MG63 (cell line): ENCODE measurements around the gene IFT122. TPM values are rescaled to one million over a fixed set of nuclear protein-coding genes. Genes with fewer than 3 reads are reported as not detected.
"Not testable (repeated sequence)": the region's sequence is repeated elsewhere in the genome, so short reads cannot be mapped to it uniquely, and the experiment has no call there.

Experiments used
- DNase-seq: peaks from one replicate; pipeline ENCODE4 v3.0.0-alpha.2; 2020
- H3K27me3 ChIP-seq: fragments of 250-450 bp; sonication (Bioruptor Pico); 2 replicates; pipeline ENCODE4 v1.5.1; 2020; ENCODE audit warnings: mild to moderate bottlenecking, moderate library complexity
- H3K36me3 ChIP-seq: fragments of 250-450 bp; sonication (Bioruptor Pico); 2 replicates; pipeline ENCODE4 v1.5.1; 2020; ENCODE audit warnings: mild to moderate bottlenecking, moderate library complexity
- H3K4me3 ChIP-seq: fragments of 250-450 bp; sonication (Bioruptor Pico); 2 replicates; pipeline ENCODE4 v1.5.1; 2020; ENCODE audit warnings: mild to moderate bottlenecking, moderate library complexity
- H3K9me3 ChIP-seq: fragments of 250-450 bp; sonication (Bioruptor Pico); 2 replicates; pipeline ENCODE4 v1.5.1; 2020; ENCODE audit warnings: mild to moderate bottlenecking, moderate library complexity
- total RNA-seq: library from RNA; depleted of rRNA; stranded (reverse); fragments of >200 nt; shearing (Covaris generic); gene quantifications from 2 replicates; pipeline ENCODE4 v1.2.3, GENCODE V29; 2014; ENCODE audit warnings: low replicate concordance

Gene IFT122
- total RNA-seq, 1 experiment from 2014 or later: 25.3 TPM

- H3K4me3 ChIP-seq: no peak overlapping the region
- H3K27me3 ChIP-seq: no peaks in the 10 kb centered on the region
- no peaks in the 10 kb centered on the region for H3K36me3 ChIP-seq
- H3K9me3 ChIP-seq: no peaks in the 10 kb centered on the region
- no peak for DNase-seq
These were observed 29.1 kb upstream of the IFT122 start for GRCh38 chr3:129410971-129411370.

GRCh38 chr3:129412542-129413198 is 27.4 kb upstream of the IFT122 start:
- H3K4me3 ChIP-seq: no peak overlapping the region
- no peak for DNase-seq
- no peaks in the 10 kb centered on the region for H3K36me3 ChIP-seq
- no peaks in the 10 kb centered on the region for H3K9me3 ChIP-seq
- H3K27me3 ChIP-seq: no peaks in the 10 kb centered on the region

GRCh38 chr3:129413238-129413637 is 26.8 kb upstream of the IFT122 start:
- not testable (repeated sequence) for H3K27me3 ChIP-seq, H3K4me3 ChIP-seq, H3K9me3 ChIP-seq, DNase-seq, H3K36me3 ChIP-seq

GRCh38 chr3:129413687-129414506 is 26.1 kb upstream of the IFT122 start:
- Histone ChIP-seq H3K36me3 (no peaks in the 10 kb centered on the region), H3K27me3 (no peaks in the 10 kb centered on the region), H3K4me3 (no peak overlapping the region), H3K9me3 (no peaks in the 10 kb centered on the region)
- peak; percentile 27 for DNase-seq

- Histone ChIP-seq H3K27me3 (no peaks in the 10 kb centered on the region), H3K36me3 (no peaks in the 10 kb centered on the region), H3K4me3 (no peak overlapping the region), H3K9me3 (no peaks in the 10 kb centered on the region)
- no peak for DNase-seq
These were observed 24.6 kb upstream of the IFT122 start for GRCh38 chr3:129415378-129415777.

GRCh38 chr3:129415830-129416229 is 24.2 kb upstream of the IFT122 start:
- no peak for DNase-seq
- Histone ChIP-seq H3K9me3 (peaks cover 2% of the 10 kb centered on the region; the same call in 1 of the 2 replicates), H3K36me3 (no peaks in the 10 kb centered on the region), H3K27me3 (no peaks in the 10 kb centered on the region), H3K4me3 (no peak overlapping the region)

GRCh38 chr3:129416415-129416814 is 23.6 kb upstream of the IFT122 start:
- H3K27me3 ChIP-seq: no peaks in the 10 kb centered on the region
- H3K9me3 ChIP-seq: peaks cover 2% of the 10 kb centered on the region; the same call in 1 of the 2 replicates
- DNase-seq: no peak
- no peaks in the 10 kb centered on the region for H3K36me3 ChIP-seq
- H3K4me3 ChIP-seq: no peak overlapping the region

GRCh38 chr3:129417326-129417725 is 22.7 kb upstream of the IFT122 start:
- H3K9me3 ChIP-seq: peaks cover 2% of the 10 kb centered on the region; the same call in 1 of the 2 replicates
- H3K27me3 ChIP-seq: no peaks in the 10 kb centered on the region
- no peak overlapping the region for H3K4me3 ChIP-seq
- DNase-seq: no peak
- no peaks in the 10 kb centered on the region for H3K36me3 ChIP-seq

GRCh38 chr3:129418041-129418973 is 21.7 kb upstream of the IFT122 start:
- no peak for DNase-seq
- Histone ChIP-seq H3K9me3 (peaks cover 2% of the 10 kb centered on the region; the same call in 1 of the 2 replicates), H3K27me3 (no peaks in the 10 kb centered on the region), H3K36me3 (no peaks in the 10 kb centered on the region), H3K4me3 (no peak overlapping the region)

GRCh38 chr3:129419476-129419875 is 20.5 kb upstream of the IFT122 start:
- Histone ChIP-seq H3K36me3 (no peaks in the 10 kb centered on the region), H3K9me3 (peaks cover 2% of the 10 kb centered on the region; the same call in 1 of the 2 replicates), H3K4me3 (no peak overlapping the region), H3K27me3 (no peaks in the 10 kb centered on the region)
- DNase-seq: no peak

GRCh38 chr3:129421236-129421883 is 18.7 kb upstream of the IFT122 start:
- H3K9me3 ChIP-seq: peaks cover 2% of the 10 kb centered on the region; the same call in 1 of the 2 replicates
- no peak overlapping the region for H3K4me3 ChIP-seq
- no peak for DNase-seq
- no peaks in the 10 kb centered on the region for H3K36me3 ChIP-seq
- no peaks in the 10 kb centered on the region for H3K27me3 ChIP-seq

GRCh38 chr3:129421988-129422745 is 17.9 kb upstream of the IFT122 start:
- no peaks in the 10 kb centered on the region for H3K36me3 ChIP-seq
- H3K9me3 ChIP-seq: peaks cover 2% of the 10 kb centered on the region; the same call in 1 of the 2 replicates
- no peaks in the 10 kb centered on the region for H3K27me3 ChIP-seq
- no peak overlapping the region for H3K4me3 ChIP-seq
- DNase-seq: no peak

GRCh38 chr3:129422897-129423296 is 17.1 kb upstream of the IFT122 start:
- Histone ChIP-seq H3K9me3 (peaks cover 2% of the 10 kb centered on the region; the same call in 1 of the 2 replicates), H3K36me3 (no peaks in the 10 kb centered on the region), H3K27me3 (no peaks in the 10 kb centered on the region), H3K4me3 (no peak overlapping the region)
- DNase-seq: no peak

- Histone ChIP-seq H3K9me3 (peaks cover 2% of the 10 kb centered on the region; the same call in 1 of the 2 replicates), H3K4me3 (no peak overlapping the region), H3K36me3 (no peaks in the 10 kb centered on the region), H3K27me3 (no peaks in the 10 kb centered on the region)
- no peak for DNase-seq
These were observed 15.7 kb upstream of the IFT122 start for GRCh38 chr3:129424185-129424841.

- DNase-seq: no peak
- Histone ChIP-seq H3K9me3 (peaks cover 2% of the 10 kb centered on the region; the same call in 1 of the 2 replicates), H3K4me3 (no peak overlapping the region), H3K36me3 (peaks cover 2% of the 10 kb centered on the region; the same call in 1 of the 2 replicates), H3K27me3 (no peaks in the 10 kb centered on the region)
These were observed 14.8 kb upstream of the IFT122 start for GRCh38 chr3:129425213-129425612.
